Testis (tissue), 3 donors: ENCODE results near the gene SHROOM2. TPM values are rescaled to one million over a fixed set of nuclear protein-coding genes. Genes with fewer than 3 reads are reported as not detected.

ENCODE experiments used
- DNase-seq: peaks from one replicate; pipeline ENCODE4 v3.0.0-alpha.2; 2019
- H3K27ac ChIP-seq, 2 donors: fragments of 200-600 bp; sonication (generic); one replicate each; pipeline ENCODE4 v1.5.1; 2019
- H3K27me3 ChIP-seq: fragments of 200-600 bp; sonication (generic); one replicate; pipeline ENCODE4 v1.5.1; 2019
- H3K36me3 ChIP-seq: fragments of 200-600 bp; sonication (generic); one replicate; pipeline ENCODE4 v1.5.1; 2017; ENCODE audit warnings: low read depth; ENCODE audit errors: missing control alignments
- H3K4me1 ChIP-seq: fragments of 200-600 bp; sonication (generic); one replicate; pipeline ENCODE4 v1.5.1; 2019
- H3K4me3 ChIP-seq, 2 donors: fragments of 200-600 bp; sonication (generic); one replicate each; pipeline ENCODE4 v1.5.1; 2017 to 2019
- H3K9me3 ChIP-seq: fragments of 200-600 bp; sonication (generic); one replicate; pipeline ENCODE4 v1.5.1; 2017
- POLR2A ChIP-seq: fragments of 450-650 bp; IDR thresholded peaks from one replicate; pipeline ENCODE4 v1.6.1; 2017; ENCODE audit warnings: antibody characterized with exemption, mild to moderate bottlenecking, moderate library complexity
- WGBS, 2 donors: methylation state at CpG; one replicate each; pipeline ENCODE4 v1.1.5; 2018; 5-methylcytosine and 5-hydroxymethylcytosine counted together
- intact Hi-C: fragments of 100-400 bp; cut with DNase I; formaldehyde crosslinking; loops from one replicate; pipeline ENCODE4 v1.15.1; 2023; ENCODE audit warnings: low total_unique reads
- polyA plus RNA-seq: library from polyadenylated mRNA; stranded (reverse); fragments of 350-450 nt; fragmentation: Illumina TruSeq; extraction: RNeasy Lipid Tissue Mini Kit (QIAGEN cat#74804); gene quantifications from one replicate; pipeline ENCODE4 v1.2.3, GENCODE V29; 2014; ENCODE audit warnings: low read depth, low replicate concordance; ENCODE audit not compliant: insufficient read depth
- total RNA-seq, 2 donors: library from RNA; depleted of rRNA; stranded (reverse); fragments of >200 nt; gene quantifications; one replicate each; pipeline ENCODE4 v1.2.3, GENCODE V29; 2016
- TF ChIP-seq, protein P1 (sequence below), 3 experiments: fragments of 450-650 bp in 2 of 3; fragments of 200-600 bp in 1 of 3; sonication (generic) in 1 of 3; IDR thresholded peaks; one replicate each; pipeline ENCODE4 v1.5.1; 2016 to 2019; ENCODE audit warnings: antibody characterized with exemption in 3 of 3, mild to moderate bottlenecking in 2 of 3, moderate library complexity in 1 of 3

The SHROOM2 gene
- total and polyA plus RNA-seq, 3 donors from 2014 or later: 8.2 to 46.0 (median 22.1) TPM

GRCh38 chrX:9919632-9920172 is 133.5 kb downstream of the SHROOM2 start:
- intact Hi-C loops: no loop called here
- no peak for DNase-seq
- TF ChIP-seq, protein P1, sequence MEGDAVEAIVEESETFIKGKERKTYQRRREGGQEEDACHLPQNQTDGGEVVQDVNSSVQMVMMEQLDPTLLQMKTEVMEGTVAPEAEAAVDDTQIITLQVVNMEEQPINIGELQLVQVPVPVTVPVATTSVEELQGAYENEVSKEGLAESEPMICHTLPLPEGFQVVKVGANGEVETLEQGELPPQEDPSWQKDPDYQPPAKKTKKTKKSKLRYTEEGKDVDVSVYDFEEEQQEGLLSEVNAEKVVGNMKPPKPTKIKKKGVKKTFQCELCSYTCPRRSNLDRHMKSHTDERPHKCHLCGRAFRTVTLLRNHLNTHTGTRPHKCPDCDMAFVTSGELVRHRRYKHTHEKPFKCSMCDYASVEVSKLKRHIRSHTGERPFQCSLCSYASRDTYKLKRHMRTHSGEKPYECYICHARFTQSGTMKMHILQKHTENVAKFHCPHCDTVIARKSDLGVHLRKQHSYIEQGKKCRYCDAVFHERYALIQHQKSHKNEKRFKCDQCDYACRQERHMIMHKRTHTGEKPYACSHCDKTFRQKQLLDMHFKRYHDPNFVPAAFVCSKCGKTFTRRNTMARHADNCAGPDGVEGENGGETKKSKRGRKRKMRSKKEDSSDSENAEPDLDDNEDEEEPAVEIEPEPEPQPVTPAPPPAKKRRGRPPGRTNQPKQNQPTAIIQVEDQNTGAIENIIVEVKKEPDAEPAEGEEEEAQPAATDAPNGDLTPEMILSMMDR (IDR thresholded peaks at IDR 0.05): no peak
- TF ChIP-seq POLR2A: no peak
- H3K9me3 ChIP-seq: no peaks in the 10 kb centered on the region
- 51 to 93% methylated on average over 2 to 3 of the region's 3 CpGs for WGBS, 2 donors
- no peaks in the 10 kb centered on the region for H3K4me1 ChIP-seq
- no peaks in the 10 kb centered on the region for H3K27me3 ChIP-seq
- H3K4me3 ChIP-seq: no peak overlapping the region
- H3K36me3 ChIP-seq: no peaks in the 10 kb centered on the region
- H3K27ac ChIP-seq: no peak overlapping the region

- Histone ChIP-seq H3K4me1 (no peaks in the 10 kb centered on the region), H3K27ac (no peak overlapping the region), H3K9me3 (no peaks in the 10 kb centered on the region), H3K27me3 (no peaks in the 10 kb centered on the region), H3K36me3 (no peaks in the 10 kb centered on the region), H3K4me3 (no peak overlapping the region)
- intact Hi-C loops: no loop called here
- DNase-seq: no peak
- TF ChIP-seq POLR2A: no peak
- TF ChIP-seq, protein P1 (IDR thresholded peaks at IDR 0.05): no peak
- WGBS, 2 donors: 90 to 94% methylated on average over 5 of the region's 5 CpGs
Measured at GRCh38 chrX:9921407-9921806, 135.2 kb downstream of the SHROOM2 start.

DNA sequence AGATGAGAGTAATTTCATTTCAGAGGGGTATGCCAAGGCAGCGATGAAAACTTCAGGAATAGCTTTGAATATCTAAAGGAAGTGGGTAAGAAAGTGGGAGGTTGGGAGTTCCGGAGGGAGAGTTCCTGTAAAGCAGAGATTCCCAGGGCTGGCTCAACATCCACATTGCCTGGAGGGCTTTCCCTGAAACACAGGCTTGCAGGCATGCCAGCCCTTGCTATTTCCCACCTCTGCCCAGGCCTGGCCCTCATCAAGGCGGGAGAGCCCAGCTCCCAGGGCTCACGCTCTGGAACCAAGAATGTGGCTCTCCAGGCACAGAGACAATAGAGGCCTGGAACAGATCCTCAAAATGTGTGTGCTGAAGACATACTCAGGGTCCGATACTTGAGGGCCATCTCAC is 137.1 kb downstream of the SHROOM2 start:
- no peak overlapping the region for H3K27ac ChIP-seq
- H3K4me1 ChIP-seq: no peaks in the 10 kb centered on the region
- H3K36me3 ChIP-seq: no peaks in the 10 kb centered on the region
- intact Hi-C loops: no loop called here
- WGBS, 2 donors: 78 to 89% methylated on average over 3 of the region's 5 CpGs
- no peaks in the 10 kb centered on the region for H3K27me3 ChIP-seq
- DNase-seq: no peak
- no peaks in the 10 kb centered on the region for H3K9me3 ChIP-seq
- H3K4me3 ChIP-seq: no peak overlapping the region
- TF ChIP-seq, protein P1 (IDR thresholded peaks at IDR 0.05): no peak
- TF ChIP-seq POLR2A: no peak

- no peaks in the 10 kb centered on the region for H3K9me3 ChIP-seq
- DNase-seq: no peak
- no peak for TF ChIP-seq POLR2A
- TF ChIP-seq, protein P1 (IDR thresholded peaks at IDR 0.05): no peak
- H3K4me1 ChIP-seq: no peaks in the 10 kb centered on the region
- 80% methylated on average over 8 of the region's 9 CpGs; no CpG with 5 or more reads in 1 of the 2 donors for WGBS, 2 donors
- H3K27ac ChIP-seq: no peak overlapping the region
- H3K27me3 ChIP-seq: no peaks in the 10 kb centered on the region
- H3K36me3 ChIP-seq: no peaks in the 10 kb centered on the region
- intact Hi-C loops: no loop called here
- H3K4me3 ChIP-seq: no peak overlapping the region
Measured at GRCh38 chrX:9926002-9926401, 139.8 kb downstream of the SHROOM2 start.
